C4-2B (cell line): ENCODE measurements around the gene BRD3.

ENCODE experiments used
- ZFX ChIP-seq: fragments of 450-650 bp; IDR thresholded peaks from 2 replicates; pipeline ENCODE4 v1.6.1; 2017
- TF ChIP-seq, protein P1 (sequence below): fragments of 450-650 bp; conservative IDR thresholded peaks from 2 replicates; pipeline ENCODE4 v1.5.1; 2017; ENCODE audit warnings: mild to moderate bottlenecking

DNA sequence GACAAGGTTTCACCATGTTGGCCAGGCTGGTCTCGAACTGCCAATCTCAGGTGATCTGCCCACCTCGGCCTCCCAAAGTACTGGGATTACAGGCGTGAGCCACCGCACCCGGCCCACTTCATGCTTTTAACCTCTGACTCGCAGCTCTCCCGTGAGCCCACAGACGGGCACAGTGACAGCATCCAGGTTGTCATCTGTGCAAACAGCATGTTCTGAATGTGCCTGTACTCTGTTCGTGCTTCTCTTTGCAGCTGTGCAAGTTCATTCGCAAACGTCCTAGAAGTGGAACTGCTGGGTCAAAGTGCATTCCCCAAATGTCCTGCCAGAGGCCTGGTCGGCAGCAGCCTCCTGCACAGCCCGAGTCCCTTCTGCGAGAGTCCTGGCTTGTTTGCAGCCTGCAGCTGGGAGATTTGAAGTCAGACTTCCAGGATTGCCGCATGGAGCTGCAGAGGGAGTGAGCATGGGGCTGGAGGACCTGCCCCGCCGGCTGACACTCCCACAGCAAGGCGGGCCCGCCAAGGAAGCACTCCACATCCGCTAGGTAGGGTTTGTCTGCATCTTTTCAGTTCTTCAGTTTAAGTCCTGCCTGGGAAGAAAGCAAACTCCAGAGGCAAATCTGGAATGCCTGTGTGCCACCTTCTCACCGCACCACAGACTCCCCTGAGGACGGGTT, 39.1 kb downstream of the BRD3 start:
- TF ChIP-seq, protein P1, sequence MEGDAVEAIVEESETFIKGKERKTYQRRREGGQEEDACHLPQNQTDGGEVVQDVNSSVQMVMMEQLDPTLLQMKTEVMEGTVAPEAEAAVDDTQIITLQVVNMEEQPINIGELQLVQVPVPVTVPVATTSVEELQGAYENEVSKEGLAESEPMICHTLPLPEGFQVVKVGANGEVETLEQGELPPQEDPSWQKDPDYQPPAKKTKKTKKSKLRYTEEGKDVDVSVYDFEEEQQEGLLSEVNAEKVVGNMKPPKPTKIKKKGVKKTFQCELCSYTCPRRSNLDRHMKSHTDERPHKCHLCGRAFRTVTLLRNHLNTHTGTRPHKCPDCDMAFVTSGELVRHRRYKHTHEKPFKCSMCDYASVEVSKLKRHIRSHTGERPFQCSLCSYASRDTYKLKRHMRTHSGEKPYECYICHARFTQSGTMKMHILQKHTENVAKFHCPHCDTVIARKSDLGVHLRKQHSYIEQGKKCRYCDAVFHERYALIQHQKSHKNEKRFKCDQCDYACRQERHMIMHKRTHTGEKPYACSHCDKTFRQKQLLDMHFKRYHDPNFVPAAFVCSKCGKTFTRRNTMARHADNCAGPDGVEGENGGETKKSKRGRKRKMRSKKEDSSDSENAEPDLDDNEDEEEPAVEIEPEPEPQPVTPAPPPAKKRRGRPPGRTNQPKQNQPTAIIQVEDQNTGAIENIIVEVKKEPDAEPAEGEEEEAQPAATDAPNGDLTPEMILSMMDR, result no peak
- TF ChIP-seq ZFX, result no peak
